CD4-positive, alpha-beta T cell (primary cell): ENCODE data around the gene PHKA2. TPM values are rescaled to one million over a fixed set of nuclear protein-coding genes. Genes with fewer than 3 reads are reported as not detected.

Source experiments
- ATAC-seq: fragments of 200-7000 bp; cut with Tn5 transposase; one replicate; pipeline ENCODE4 v1.10.0; 2022; ENCODE audit warnings: mild to moderate bottlenecking; ENCODE audit not compliant: poor library complexity
- CTCF ChIA-PET: fragments of 350-600 bp; sonication (Branson Sonifier 250); formaldehyde crosslinking; loops from one replicate; lab custom pipeline; 2021; ENCODE audit warnings: antibody characterized with exemption, inconsistent platforms; lab: Charles Lee
- POLR2A ChIA-PET: fragments of 350-600 bp; sonication (Branson Sonifier 250); formaldehyde crosslinking; loops from one replicate; lab custom pipeline; 2021; ENCODE audit warnings: antibody characterized with exemption, inconsistent platforms; lab: Charles Lee
- DNase-seq, 14 experiments: peaks; one replicate each; pipeline ENCODE4 v3.0.0-alpha.2; 2013 to 2020; ENCODE audit warnings: mixed read lengths in 2 of 14
- H3K27ac ChIP-seq, 2 donors: one replicate each; pipeline versions ENCODE4 v1.5.1 to v1.7.0; 2013; ENCODE audit warnings: low read length in 2 of 2, low read depth in 1 of 2, mild to moderate bottlenecking in 1 of 2
- H3K27me3 ChIP-seq, 2 experiments: 1 replicate in 1 of 2; 2 replicates in 1 of 2; pipeline versions ENCODE4 v1.6.1 to v1.7.0; 2013; ENCODE audit warnings: low read length in 2 of 2, control low read depth in 1 of 2, mild to moderate bottlenecking in 1 of 2, moderate library complexity in 1 of 2; ENCODE audit not compliant: insufficient read depth in 2 of 2, control insufficient read depth in 1 of 2
- H3K36me3 ChIP-seq: one replicate; pipeline ENCODE4 v1.6.1; 2013; ENCODE audit warnings: low read length, control low read depth; ENCODE audit not compliant: insufficient read depth
- H3K4me1 ChIP-seq: one replicate; pipeline ENCODE4 v1.6.1; 2013; ENCODE audit warnings: low read length, control low read depth; ENCODE audit not compliant: insufficient read depth
- H3K4me3 ChIP-seq: one replicate; pipeline ENCODE4 v1.5.1; 2013; ENCODE audit warnings: mild to moderate bottlenecking, low read length, moderate library complexity
- H3K9me3 ChIP-seq, 2 experiments: 1 replicate in 1 of 2; 2 replicates in 1 of 2; pipeline versions ENCODE4 v1.6.1 to v1.7.0; 2013; ENCODE audit warnings: low read length in 2 of 2, mild to moderate bottlenecking in 2 of 2, control low read depth in 1 of 2, moderate library complexity in 1 of 2; ENCODE audit not compliant: control insufficient read depth in 1 of 2, insufficient read depth in 1 of 2
- H3K27ac Mint-ChIP-seq: one replicate; pipeline ENCODE4 v1.8.0; 2020; ENCODE audit warnings: mixed read lengths
- H3K27me3 Mint-ChIP-seq: one replicate; pipeline ENCODE4 v1.8.0; 2021; ENCODE audit warnings: mixed read lengths
- H3K36me3 Mint-ChIP-seq: one replicate; pipeline ENCODE4 v1.8.0; 2021; ENCODE audit warnings: low read depth, mixed read lengths
- H3K4me1 Mint-ChIP-seq: one replicate; pipeline ENCODE4 v1.8.0; 2021; ENCODE audit warnings: low read depth, mixed read lengths
- H3K4me3 Mint-ChIP-seq: one replicate; pipeline ENCODE4 v1.8.0; 2020; ENCODE audit warnings: mild to moderate bottlenecking, mixed read lengths
- H3K9me3 Mint-ChIP-seq: one replicate; pipeline ENCODE4 v1.8.0; 2020; ENCODE audit warnings: mixed read lengths
- intact Hi-C, 2 experiments: fragments of 100-400 bp; cut with DNase I in 1 of 2; cut with micrococcal nuclease in 1 of 2; formaldehyde crosslinking; loops; one replicate each; pipeline versions ENCODE4 v1.15.1 to v1.9.0; 2023 to 2025; cut with DNase I, micrococcal nuclease
- total RNA-seq, 174 experiments: library from RNA in 2 of 174; stranded (reverse) in 2 of 174; gene quantifications; one replicate each; pipeline ENCODE4 v1.2.3 and lab custom pipeline; 2021 to 2026
- TF ChIP-seq, protein P1 (sequence below): fragments of 200-600 bp; IDR thresholded peaks from one replicate; pipeline ENCODE4 v1.8.0; 2022; ENCODE audit warnings: antibody characterized with exemption, mild to moderate bottlenecking

The PHKA2 gene
- total RNA-seq, 2 experiments from 2014 or later = 28.5 to 31.4 TPM

DNA sequence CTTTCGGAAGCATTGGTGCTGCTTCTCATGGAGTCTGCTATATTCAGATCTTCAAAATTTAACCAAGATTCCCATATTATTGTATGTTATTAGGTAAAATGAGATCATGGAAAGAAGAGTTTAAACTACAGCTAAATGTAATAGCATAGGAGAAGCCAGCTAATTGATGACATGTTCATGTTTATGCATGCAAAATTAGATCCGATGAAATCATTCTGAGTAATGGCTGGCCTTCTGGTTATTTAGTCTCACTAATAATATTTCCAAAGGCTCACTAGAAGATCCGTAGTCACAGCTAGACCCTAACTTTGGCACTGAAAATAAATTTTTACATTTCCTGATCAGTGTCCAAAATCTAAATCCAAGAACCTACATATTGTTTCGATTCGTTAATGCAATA, 19.8 kb upstream of the PHKA2 start:
- CTCF ChIA-PET = no interaction called here
- H3K36me3 ChIP-seq = no peaks in the 10 kb centered on the region
- H3K27me3 Mint-ChIP-seq = no peaks in the 10 kb centered on the region
- TF ChIP-seq, protein P1, sequence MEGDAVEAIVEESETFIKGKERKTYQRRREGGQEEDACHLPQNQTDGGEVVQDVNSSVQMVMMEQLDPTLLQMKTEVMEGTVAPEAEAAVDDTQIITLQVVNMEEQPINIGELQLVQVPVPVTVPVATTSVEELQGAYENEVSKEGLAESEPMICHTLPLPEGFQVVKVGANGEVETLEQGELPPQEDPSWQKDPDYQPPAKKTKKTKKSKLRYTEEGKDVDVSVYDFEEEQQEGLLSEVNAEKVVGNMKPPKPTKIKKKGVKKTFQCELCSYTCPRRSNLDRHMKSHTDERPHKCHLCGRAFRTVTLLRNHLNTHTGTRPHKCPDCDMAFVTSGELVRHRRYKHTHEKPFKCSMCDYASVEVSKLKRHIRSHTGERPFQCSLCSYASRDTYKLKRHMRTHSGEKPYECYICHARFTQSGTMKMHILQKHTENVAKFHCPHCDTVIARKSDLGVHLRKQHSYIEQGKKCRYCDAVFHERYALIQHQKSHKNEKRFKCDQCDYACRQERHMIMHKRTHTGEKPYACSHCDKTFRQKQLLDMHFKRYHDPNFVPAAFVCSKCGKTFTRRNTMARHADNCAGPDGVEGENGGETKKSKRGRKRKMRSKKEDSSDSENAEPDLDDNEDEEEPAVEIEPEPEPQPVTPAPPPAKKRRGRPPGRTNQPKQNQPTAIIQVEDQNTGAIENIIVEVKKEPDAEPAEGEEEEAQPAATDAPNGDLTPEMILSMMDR = no peak
- no peak overlapping the region for H3K27ac Mint-ChIP-seq
- intact Hi-C loops = loop anchor here in 1 of 2 experiments (10.0 kb wide), 1 partner anchor 609 kb away; no protein-coding TSS in a partner anchor
- no peak overlapping the region for H3K4me3 Mint-ChIP-seq
- H3K36me3 Mint-ChIP-seq = no peaks in the 10 kb centered on the region
- H3K27me3 ChIP-seq = no peaks in the 10 kb centered on the region
- ATAC-seq (no peak), DNase-seq (no peak)
- H3K4me1 Mint-ChIP-seq = no peaks in the 10 kb centered on the region
- no peaks in the 10 kb centered on the region for H3K4me1 ChIP-seq
- no peaks in the 10 kb centered on the region for H3K9me3 Mint-ChIP-seq
- no peak overlapping the region for H3K4me3 ChIP-seq
- POLR2A ChIA-PET = no interaction called here
- H3K27ac ChIP-seq = no peak overlapping the region
- H3K9me3 ChIP-seq = no peaks in the 10 kb centered on the region

DNA sequence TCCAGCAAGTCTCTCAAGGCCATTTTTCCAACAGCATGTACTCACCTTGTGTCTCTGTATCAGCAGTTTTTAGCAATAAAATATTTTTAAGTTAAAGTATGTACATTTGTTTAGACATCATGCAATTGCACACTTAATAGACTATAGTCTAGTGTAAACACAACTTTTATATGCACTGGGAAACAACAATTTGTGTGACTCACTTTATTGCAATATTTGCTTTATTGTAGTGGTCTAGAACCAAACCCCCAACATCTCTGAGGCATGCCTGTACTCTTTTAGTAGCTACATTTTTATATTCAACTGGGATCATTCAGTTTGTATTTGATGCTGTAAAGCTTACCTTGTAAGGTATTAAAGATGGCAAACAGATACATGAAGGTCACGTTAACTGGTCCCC, 14.7 kb upstream of the PHKA2 start:
- Histone ChIP-seq H3K27ac (no peak overlapping the region), H3K9me3 (no peaks in the 10 kb centered on the region), H3K4me1 (no peaks in the 10 kb centered on the region), H3K4me3 (no peak overlapping the region), H3K27me3 (no peaks in the 10 kb centered on the region), H3K36me3 (no peaks in the 10 kb centered on the region)
- no peak for ATAC-seq
- ChIA-PET POLR2A (no interaction called here), CTCF (interaction anchor here (1.0 kb wide), 1 partner anchor 11 kb away, joined by 4 read pairs; no protein-coding TSS in a partner anchor)
- intact Hi-C loops = no loop called here
- TF ChIP-seq, protein P1 = no peak
- Mint-ChIP-seq H3K4me1 (no peaks in the 10 kb centered on the region), H3K27me3 (no peaks in the 10 kb centered on the region), H3K9me3 (no peaks in the 10 kb centered on the region), H3K36me3 (no peaks in the 10 kb centered on the region), H3K4me3 (no peak overlapping the region), H3K27ac (no peak overlapping the region)
- no peak for DNase-seq

DNA sequence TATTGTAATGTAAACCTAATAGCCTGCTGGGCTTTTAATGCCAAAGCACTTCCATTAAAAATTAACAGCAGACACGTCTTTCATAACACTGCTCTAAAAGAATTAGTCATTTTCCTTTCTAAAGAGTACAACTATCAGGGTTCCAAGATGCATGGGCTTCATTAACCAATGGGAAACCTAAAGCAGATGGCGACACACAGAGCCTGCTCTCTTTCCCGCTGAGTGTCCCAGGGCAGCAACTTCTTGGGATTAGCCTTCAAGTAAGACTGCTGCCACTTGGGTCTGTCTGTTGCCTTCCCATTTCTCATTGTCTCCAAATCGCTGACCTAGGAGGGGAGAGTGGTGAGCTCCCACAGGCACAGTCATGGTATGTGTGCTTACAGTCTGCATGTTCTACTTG, 14.0 kb upstream of the PHKA2 start:
- ATAC-seq (no peak), DNase-seq (no peak)
- Histone ChIP-seq H3K4me3 (no peak overlapping the region), H3K27me3 (no peaks in the 10 kb centered on the region), H3K4me1 (no peaks in the 10 kb centered on the region), H3K9me3 (no peaks in the 10 kb centered on the region), H3K36me3 (no peaks in the 10 kb centered on the region), H3K27ac (no peak overlapping the region)
- TF ChIP-seq, protein P1 = no peak
- POLR2A ChIA-PET = no interaction called here
- Mint-ChIP-seq H3K9me3 (no peaks in the 10 kb centered on the region), H3K36me3 (no peaks in the 10 kb centered on the region), H3K4me3 (no peak overlapping the region), H3K27ac (no peak overlapping the region), H3K27me3 (no peaks in the 10 kb centered on the region), H3K4me1 (no peaks in the 10 kb centered on the region)
- intact Hi-C loops = no loop called here
- CTCF ChIA-PET = no interaction called here
